IMR-90 (cell line): Measurements from ENCODE around the gene HYI. TPM values are rescaled to one million over a fixed set of nuclear protein-coding genes. Genes with fewer than 3 reads are reported as not detected.

Experiments used
- ATAC-seq: fragments of 200-7000 bp; cut with Tn5 transposase; 2 replicates; pipeline ENCODE4 v1.9.1; 2020; ENCODE audit warnings: low read depth, mild to moderate bottlenecking, moderate library complexity
- Bru-seq: library from RNA; stranded (reverse); fragments of 400-500 nt; gene quantifications from one replicate; lab custom pipeline; 2021; lab: Mats Ljungman, UMichigan
- BruChase-seq, 2 experiments: library from RNA; stranded (reverse); fragments of 400-500 nt; gene quantifications; one replicate each; lab custom pipeline; 2021; lab: Mats Ljungman, UMichigan
- BruUV-seq: library from RNA; stranded (reverse); fragments of 400-500 nt; replicated peaks from 2 replicates; lab custom pipeline; 2021; lab: Mats Ljungman, UMichigan
- CTCF ChIA-PET: fragments of 300-600 bp; formaldehyde crosslinking; extraction: SDS; loops from one replicate; lab custom pipeline; 2021; ENCODE audit warnings: antibody characterized with exemption; lab: Yijun Ruan, JAX
- POLR2A ChIA-PET: fragments of 300-600 bp; sonication (Branson Sonifier 250); formaldehyde crosslinking; loops from one replicate; lab custom pipeline; 2022; ENCODE audit warnings: antibody characterized with exemption; ENCODE audit not compliant: unreplicated experiment; lab: Charles Lee
- DNase-seq: peaks from one replicate; pipeline ENCODE4 v3.0.0; 2013
- H2AFZ ChIP-seq: replicated peaks from 2 replicates; pipeline ENCODE3; 2013; ENCODE audit warnings: low read length, mild to moderate bottlenecking; ENCODE audit not compliant: poor library complexity
- H2AK5ac ChIP-seq: 2 replicates; pipeline ENCODE4 v1.6.1; 2013; ENCODE audit warnings: low read depth, low read length, inconsistent platforms
- H2AK9ac ChIP-seq: replicated peaks from 2 replicates; pipeline ENCODE3; 2013; ENCODE audit warnings: mild to moderate bottlenecking, low read depth, low read length, moderate library complexity; ENCODE audit not compliant: poor library complexity
- H2BK120ac ChIP-seq: 2 replicates; pipeline ENCODE4 v1.6.1; 2013; ENCODE audit warnings: low read depth, low read length, inconsistent platforms
- H2BK15ac ChIP-seq: 3 replicates; pipeline ENCODE4 v1.6.1; 2013; ENCODE audit warnings: low read depth, low read length, inconsistent platforms
- H2BK20ac ChIP-seq: 2 replicates; pipeline ENCODE4 v1.6.1; 2013; ENCODE audit warnings: low read depth, mild to moderate bottlenecking, inconsistent platforms, low read length, moderate library complexity
- H2BK5ac ChIP-seq: 2 replicates; pipeline ENCODE4 v1.6.1; 2013; ENCODE audit warnings: mild to moderate bottlenecking, low read depth, low read length, inconsistent platforms; ENCODE audit not compliant: poor library complexity, severe bottlenecking
- H3K14ac ChIP-seq: replicated peaks from 2 replicates; pipeline ENCODE4 v1.6.1; 2013; ENCODE audit warnings: low read depth, low read length, inconsistent platforms
- H3K18ac ChIP-seq: 2 replicates; pipeline ENCODE4 v1.6.1; 2013; ENCODE audit warnings: low read depth, low read length, control low read depth
- H3K23ac ChIP-seq: 2 replicates; pipeline ENCODE4 v1.6.1; 2013; ENCODE audit warnings: low read depth, low read length, inconsistent platforms
- H3K27ac ChIP-seq: 2 replicates; pipeline ENCODE4 v1.5.1; 2013; ENCODE audit warnings: mild to moderate bottlenecking, control low read depth, low read length; ENCODE audit not compliant: insufficient read depth
- H3K27me3 ChIP-seq: 2 replicates; pipeline ENCODE4 v1.6.1; 2013; ENCODE audit warnings: low read length; ENCODE audit not compliant: control insufficient read depth, insufficient read depth
- H3K36me3 ChIP-seq: 2 replicates; pipeline ENCODE4 v1.6.1; 2013; ENCODE audit warnings: low read length, mixed read lengths; ENCODE audit not compliant: control insufficient read depth, insufficient read depth
- H3K4ac ChIP-seq: 2 replicates; pipeline ENCODE4 v1.6.1; 2013; ENCODE audit warnings: low read depth, low read length, inconsistent platforms
- H3K4me1 ChIP-seq: 2 replicates; pipeline ENCODE4 v1.6.1; 2013; ENCODE audit warnings: low read length, mixed read lengths; ENCODE audit not compliant: control insufficient read depth, insufficient read depth
- H3K4me2 ChIP-seq: 2 replicates; pipeline ENCODE4 v1.6.1; 2013; ENCODE audit warnings: low read depth, mild to moderate bottlenecking, control low read depth, low read length, moderate library complexity
- H3K4me3 ChIP-seq: 2 replicates; pipeline ENCODE4 v1.5.1; 2013; ENCODE audit warnings: low read depth, mild to moderate bottlenecking, control low read depth, low read length, moderate library complexity; ENCODE audit not compliant: insufficient read depth
- H3K56ac ChIP-seq: 2 replicates; pipeline ENCODE4 v1.6.1; 2013; ENCODE audit warnings: low read length, inconsistent platforms; ENCODE audit not compliant: insufficient read depth; ENCODE audit errors: extremely low read depth
- H3K79me1 ChIP-seq, 2 experiments: 2 replicates each; pipeline ENCODE4 v1.6.1; 2013; ENCODE audit warnings: low read length in 2 of 2, inconsistent platforms in 1 of 2, low read depth in 1 of 2
- H3K9ac ChIP-seq: 2 replicates; pipeline ENCODE4 v1.6.1; 2013; ENCODE audit warnings: low read depth, low read length, control low read depth
- H3K9me1 ChIP-seq: 2 replicates; pipeline ENCODE4 v1.6.1; 2013; ENCODE audit warnings: low read length, inconsistent platforms; ENCODE audit not compliant: insufficient read depth
- H3K9me3 ChIP-seq: 2 replicates; pipeline ENCODE4 v1.6.1; 2013; ENCODE audit warnings: low read length; ENCODE audit not compliant: control insufficient read depth, insufficient read depth
- H4K20me1 ChIP-seq: 2 replicates; pipeline ENCODE4 v1.6.1; 2013; ENCODE audit warnings: low read length, inconsistent platforms; ENCODE audit not compliant: insufficient read depth
- H4K5ac ChIP-seq: 2 replicates; pipeline ENCODE4 v1.6.1; 2013; ENCODE audit warnings: mild to moderate bottlenecking, low read depth, low read length, control low read depth
- H4K8ac ChIP-seq, 2 experiments: 2 replicates each; pipeline ENCODE4 v1.6.1; 2013; ENCODE audit warnings: low read depth in 2 of 2, low read length in 2 of 2, control low read depth in 1 of 2, inconsistent platforms in 1 of 2
- H4K91ac ChIP-seq: 2 replicates; pipeline ENCODE4 v1.6.1; 2013; ENCODE audit warnings: low read depth, low read length, inconsistent platforms; ENCODE audit not compliant: insufficient read depth
- FOS ChIP-seq: fragments of 150-350 bp; IDR thresholded peaks from 2 replicates; pipeline ENCODE4 v1.6.1; 2016; ENCODE audit warnings: low read depth, low read length
- MAZ ChIP-seq: IDR thresholded peaks from 2 replicates; pipeline ENCODE4 v1.6.1; 2012; ENCODE audit warnings: low read depth, mild to moderate bottlenecking, low read length, improper control_type of control experiment, moderate library complexity, borderline replicate concordance
- NFE2L2 ChIP-seq: fragments of 150-350 bp; IDR thresholded peaks from 2 replicates; pipeline ENCODE4 v1.6.1; 2016; ENCODE audit warnings: low read depth, mild to moderate bottlenecking, low read length
- POLR2A ChIP-seq: IDR thresholded peaks from 2 replicates; pipeline ENCODE4 v1.6.1; 2012; ENCODE audit warnings: mild to moderate bottlenecking, low read depth, low read length
- RAD21 ChIP-seq: IDR thresholded peaks from 2 replicates; pipeline ENCODE4 v1.6.1; 2012; ENCODE audit warnings: low read length, improper control_type of control experiment
- RFX5 ChIP-seq: IDR thresholded peaks from 2 replicates; pipeline ENCODE4 v1.8.0; 2012; ENCODE audit warnings: low read depth, mild to moderate bottlenecking, low read length, moderate library complexity
- USF2 ChIP-seq: fragments of 150-350 bp; IDR thresholded peaks from 2 replicates; pipeline ENCODE4 v1.6.1; 2017; ENCODE audit warnings: mild to moderate bottlenecking, antibody characterized with exemption, low read length, low read depth
- WGBS, 2 experiments: methylation state at CpG; one replicate each; pipeline versions ENCODE4 v1.1.5 to v1.1.7; 2013; ENCODE audit warnings: missing lambda C conversion rate in 2 of 2; ENCODE audit not compliant: insufficient read length in 1 of 2; ENCODE audit errors: extremely low coverage in 2 of 2; 5-methylcytosine and 5-hydroxymethylcytosine counted together
- dilution Hi-C: fragments of 300-500 bp; cut with HindIII; formaldehyde crosslinking; loops from one replicate; pipeline ENCODE4 v1.14.3; 2018; ENCODE audit warnings: low sequenced_read_pairs; ENCODE audit not compliant: unreplicated experiment
- in situ Hi-C: fragments of 300-500 bp; cut with MboI; formaldehyde crosslinking; loops from 3 replicates; pipeline ENCODE4 v1.14.3; 2019; ENCODE audit warnings: low sequenced_read_pairs, inconsistent platforms, mixed read lengths
- intact Hi-C: fragments of 100-400 bp; cut with micrococcal nuclease; formaldehyde crosslinking; loops from 2 replicates; pipeline ENCODE4 v1.10.0; 2022
- long read RNA-seq: library from polyadenylated mRNA; unstranded; transcript quantifications from one replicate; pipeline ENCODE4 v2.0.0, GENCODE V29; 2021; ENCODE audit not compliant: unreplicated experiment
- polyA plus RNA-seq, 3 experiments: library from polyadenylated mRNA; depleted of rRNA; stranded (reverse); fragments of >200 nt; gene quantifications; 2 replicates each; pipeline ENCODE4 v1.2.3, GENCODE V29; 2012; ENCODE audit warnings: low replicate concordance in 1 of 3
- total RNA-seq: library from RNA; depleted of rRNA; stranded (reverse); fragments of >200 nt; gene quantifications from 2 replicates; pipeline ENCODE4 v1.2.3, GENCODE V29; 2012; rRNA removed

The HYI gene, protein sequence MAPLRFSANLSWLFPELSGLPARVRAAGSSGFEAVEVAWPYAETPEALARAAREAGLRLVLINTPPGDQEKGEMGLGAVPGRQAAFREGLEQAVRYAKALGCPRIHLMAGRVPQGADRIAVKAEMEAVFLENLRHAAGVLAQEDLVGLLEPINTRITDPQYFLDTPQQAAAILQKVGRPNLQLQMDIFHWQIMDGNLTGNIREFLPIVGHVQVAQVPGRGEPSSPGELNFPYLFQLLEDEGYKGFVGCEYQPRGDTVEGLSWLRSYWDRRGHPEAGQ
- 21.5 and 25.0 TPM in 2 replicates for total RNA-seq
- 53.7 and 66.7 TPM in 2 replicates for polyA plus RNA-seq (2012; rRNA removed)
- 46.3 and 63.2 TPM in 2 replicates for polyA plus RNA-seq (2012; cell fraction: cytosol; rRNA removed)
- polyA plus RNA-seq (2012; cell fraction: nucleus; rRNA removed; ENCODE audit: low replicate concordance), result 204 and 236 TPM in 2 replicates
- Bru-seq, nascent RNA, result percentile 65 among the genes with signal in this experiment
- BruChase-seq, experiment 1, labeled RNA remaining after a 6-hour chase, result percentile 61 among the genes with signal in this experiment
- percentile 60 among the genes with signal in this experiment for BruChase-seq, experiment 2, labeled RNA remaining after a 2-hour chase
- long read RNA-seq, partial matches to known transcripts, result 3 of 12 reads
- long read RNA-seq, other reads (novel, unspliced or antisense), result 2 of 12 reads

- POLR2A ChIA-PET, result interaction anchor here (0.5 to 0.6 kb wide), 2 partner anchors 198 to 510 kb away, joined by 3 read pairs; no protein-coding TSS in a partner anchor
- ATAC-seq, result peak; percentile 78
Observed at GRCh38 chr1:43453442-43454269, at the start of gene HYI. HYI (minus strand) TSS chr1:43453931; CDS start chr1:43453793, 138 bp downstream.

More at GRCh38 chr1:43453442-43454269, at the start of gene HYI:
- Histone ChIP-seq H3K79me1 (peaks cover 10 to 53% of the 10 kb centered on the region in 2 experiments; a peak in 2 of 4 replicates), H3K9ac (peak within 1 kb of the TSS; percentile 88), H3K4me1 (peaks cover 7% of the 10 kb centered on the region), H3K9me1 (peaks cover 14% of the 10 kb centered on the region), H3K56ac (peak within 1 kb of the TSS; percentile 87), H3K9me3 (no peaks in the 10 kb centered on the region), H3K4ac (peak within 1 kb of the TSS; percentile 98), H2BK5ac (peak within 1 kb of the TSS; percentile 88), H2BK120ac (peak within 1 kb of the TSS; percentile 70), H4K8ac (peak within 1 kb of the TSS; percentile 38 to 99), H2AK9ac (peak within 1 kb of the TSS; percentile 96), H2AFZ (peak within 1 kb of the TSS; percentile 88), H3K36me3 (peaks cover 37% of the 10 kb centered on the region), H2AK5ac (peak within 1 kb of the TSS; percentile 97), H4K5ac (peak within 1 kb of the TSS; percentile 82), H3K18ac (peak within 1 kb of the TSS; percentile 88), H4K91ac (peak within 1 kb of the TSS; percentile 81), H3K23ac (peak within 1 kb of the TSS; percentile 99), H3K4me2 (peak within 1 kb of the TSS; percentile 92), H2BK15ac (peak within 1 kb of the TSS; percentile 84; the same call in 2 of the 3 replicates), H4K20me1 (peaks cover 8% of the 10 kb centered on the region; the same call in 1 of the 2 replicates), H3K4me3 (peak within 1 kb of the TSS; percentile 57), H3K27me3 (no peaks in the 10 kb centered on the region), H3K14ac (peak within 1 kb of the TSS; percentile 99), H3K27ac (peak within 1 kb of the TSS; percentile 87), H2BK20ac (peak within 1 kb of the TSS; percentile 75)
- WGBS, 2 experiments, result 0% methylated on average over 39 of the region's 87 CpGs; no CpG with 5 or more reads in 1 of the 2 experiments
- intact Hi-C loops (loop anchor here (5.0 kb wide), 1 partner anchor 74 kb away; no protein-coding TSS in a partner anchor), in situ Hi-C loops (no loop called here), dilution Hi-C loops (no loop called here)
- DNase-seq, result peak; percentile 86
- TF ChIP-seq POLR2A (peak; percentile 55; the same call in 1 of the 2 replicates), NFE2L2 (no peak), RFX5 (no peak), USF2 (peak; percentile 62; the same call in 1 of the 2 replicates), RAD21 (no peak), FOS (no peak), MAZ (peak; percentile 17; the same call in 1 of the 2 replicates)
- no TSS peak for BruUV-seq
- CTCF ChIA-PET, result interaction anchor here (0.6 kb wide), 2 partner anchors 35 to 484 kb away, joined by 4 to 7 read pairs; no protein-coding TSS in a partner anchor
